ENCODE results near the gene MEX3C.

MEX3C gene

DNA sequence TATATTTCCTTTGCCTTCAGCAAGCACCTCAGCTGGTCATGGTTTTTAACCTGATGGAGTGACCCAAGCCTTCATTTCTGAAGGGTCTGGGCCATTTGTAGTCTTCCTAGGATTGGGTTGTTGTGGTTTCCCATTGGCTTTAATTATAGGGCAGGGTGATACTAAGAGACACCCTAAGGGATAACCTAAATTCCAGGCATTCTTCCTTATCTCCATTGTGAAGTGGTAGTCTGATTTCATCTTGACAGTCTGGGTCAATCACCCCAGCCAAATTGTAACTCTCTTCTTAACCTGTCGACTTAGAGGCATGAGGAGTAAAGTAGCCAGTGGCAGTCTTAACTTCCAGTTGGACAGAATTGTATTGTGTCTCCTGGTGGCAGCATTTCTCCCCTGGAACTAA, 30.2 kb upstream of the MEX3C start:
- TF ChIP-seq, protein P1, sequence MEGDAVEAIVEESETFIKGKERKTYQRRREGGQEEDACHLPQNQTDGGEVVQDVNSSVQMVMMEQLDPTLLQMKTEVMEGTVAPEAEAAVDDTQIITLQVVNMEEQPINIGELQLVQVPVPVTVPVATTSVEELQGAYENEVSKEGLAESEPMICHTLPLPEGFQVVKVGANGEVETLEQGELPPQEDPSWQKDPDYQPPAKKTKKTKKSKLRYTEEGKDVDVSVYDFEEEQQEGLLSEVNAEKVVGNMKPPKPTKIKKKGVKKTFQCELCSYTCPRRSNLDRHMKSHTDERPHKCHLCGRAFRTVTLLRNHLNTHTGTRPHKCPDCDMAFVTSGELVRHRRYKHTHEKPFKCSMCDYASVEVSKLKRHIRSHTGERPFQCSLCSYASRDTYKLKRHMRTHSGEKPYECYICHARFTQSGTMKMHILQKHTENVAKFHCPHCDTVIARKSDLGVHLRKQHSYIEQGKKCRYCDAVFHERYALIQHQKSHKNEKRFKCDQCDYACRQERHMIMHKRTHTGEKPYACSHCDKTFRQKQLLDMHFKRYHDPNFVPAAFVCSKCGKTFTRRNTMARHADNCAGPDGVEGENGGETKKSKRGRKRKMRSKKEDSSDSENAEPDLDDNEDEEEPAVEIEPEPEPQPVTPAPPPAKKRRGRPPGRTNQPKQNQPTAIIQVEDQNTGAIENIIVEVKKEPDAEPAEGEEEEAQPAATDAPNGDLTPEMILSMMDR (IDR thresholded peaks at IDR 0.05; ENCODE audit: insufficient read depth, low read depth, low read length, missing control alignments) = no peak
- H3K4me3 ChIP-seq (ENCODE audit: low read length) = no peak overlapping the region
- no peak for DNase-seq (ENCODE audit: low read depth)

- TF ChIP-seq, protein P1 (IDR thresholded peaks at IDR 0.05; ENCODE audit: insufficient read depth, low read depth, low read length, missing control alignments) = no peak
- DNase-seq (ENCODE audit: low read depth) = no peak
These were observed 29.3 kb upstream of the MEX3C start for GRCh38 chr18:51226587-51227350.

GRCh38 chr18:51226068-51226467, 28.6 kb upstream of the MEX3C start:
- TF ChIP-seq, protein P1 (IDR thresholded peaks at IDR 0.05; ENCODE audit: insufficient read depth, low read depth, low read length, missing control alignments) = no peak
- H3K4me3 ChIP-seq (ENCODE audit: low read length) = no peak overlapping the region
- peak; percentile 12 for DNase-seq (ENCODE audit: low read depth)

More at GRCh38 chr18:51226587-51227350, 29.3 kb upstream of the MEX3C start:
- no peak overlapping the region for H3K4me3 ChIP-seq (ENCODE audit: low read length)

DNA sequence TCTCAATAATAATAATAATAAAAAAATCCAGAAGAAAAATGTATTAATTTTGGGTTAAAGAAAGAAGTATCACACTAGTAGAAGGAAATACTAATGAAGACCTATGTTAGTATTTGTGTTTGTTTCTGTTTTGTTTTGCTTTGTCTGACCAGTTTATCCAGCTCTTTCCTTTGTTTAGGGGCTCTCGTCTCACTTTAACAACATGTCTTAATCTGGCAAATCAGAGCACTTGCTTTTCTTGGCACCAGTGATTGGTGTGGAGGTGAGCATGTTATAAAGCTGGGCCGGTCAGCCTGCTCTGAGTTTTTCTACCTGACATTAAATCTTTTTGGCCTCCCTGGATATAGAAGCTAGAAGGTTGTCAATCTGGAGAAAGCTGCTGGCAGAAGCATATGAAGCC, 15.1 kb upstream of the MEX3C start:
- H3K4me3 ChIP-seq (ENCODE audit: low read length) = no peak overlapping the region
- peak; percentile 49 for DNase-seq (ENCODE audit: low read depth)
- TF ChIP-seq, protein P1 (IDR thresholded peaks at IDR 0.05; ENCODE audit: insufficient read depth, low read depth, low read length, missing control alignments) = no peak

GRCh38 chr18:51211552-51211951, 14.1 kb upstream of the MEX3C start:
- H3K4me3 ChIP-seq (ENCODE audit: low read length) = no peak overlapping the region
- peak; percentile 54 for DNase-seq (ENCODE audit: low read depth)
- TF ChIP-seq, protein P1 (IDR thresholded peaks at IDR 0.05; ENCODE audit: insufficient read depth, low read depth, low read length, missing control alignments) = no peak

DNA sequence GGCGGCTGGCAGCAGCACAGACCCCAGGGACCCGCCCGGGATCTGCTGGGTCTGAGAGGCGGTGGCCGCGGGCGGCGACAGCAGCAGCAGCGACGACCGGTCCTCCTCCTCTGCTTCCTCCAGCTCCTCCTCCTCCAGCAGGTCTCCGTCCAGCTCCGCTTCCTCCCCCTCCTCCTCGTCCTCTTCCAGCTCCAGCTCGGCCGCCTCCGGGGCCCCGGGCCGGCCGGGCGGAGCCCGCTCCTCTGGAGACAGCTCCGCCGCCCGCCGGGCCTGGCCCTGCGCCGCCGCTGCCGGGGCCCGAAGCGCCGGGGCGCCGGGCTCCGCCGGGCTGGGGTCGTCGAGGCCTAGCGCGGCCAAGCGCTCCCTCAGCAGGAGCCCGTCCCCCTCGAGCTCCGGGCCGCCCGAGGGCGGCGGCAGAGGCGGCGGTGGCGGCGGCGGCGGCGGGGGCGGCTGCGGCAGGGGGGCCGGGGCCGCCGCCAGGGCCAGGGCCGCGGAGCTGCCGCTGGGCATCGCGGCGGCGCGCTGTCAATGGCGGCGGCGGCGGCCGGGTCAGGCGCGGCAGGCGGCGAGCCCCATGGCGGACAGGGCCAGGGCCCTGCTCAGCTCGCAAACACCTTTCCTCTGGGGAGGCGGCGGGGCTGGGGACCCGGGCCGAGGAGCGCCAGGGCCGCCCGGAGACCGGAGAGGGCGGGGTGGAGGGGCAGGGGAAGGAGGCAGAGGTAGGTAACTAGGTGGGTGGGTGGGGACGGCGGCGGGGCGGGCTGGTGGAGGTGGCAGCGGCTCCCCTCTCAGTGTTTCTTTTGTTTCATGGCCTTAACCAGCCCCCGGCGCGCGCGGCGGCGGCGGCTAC, 445 bp downstream of the MEX3C start:
- H3K4me3 ChIP-seq (ENCODE audit: low read length) = peak overlapping the region; percentile 97
- DNase-seq (ENCODE audit: low read depth) = peak; percentile 58
- TF ChIP-seq, protein P1 (IDR thresholded peaks at IDR 0.05; ENCODE audit: insufficient read depth, low read depth, low read length, missing control alignments) = no peak

All from epithelial cell of esophagus (primary cell).